GM04503 (cell line): ENCODE data around the gene KCNN3.

ENCODE experiments used
- DNase-seq: peaks from one replicate; pipeline ENCODE4 v3.0.0-alpha.2; 2012; ENCODE audit warnings: low read depth

The KCNN3 gene

DNA sequence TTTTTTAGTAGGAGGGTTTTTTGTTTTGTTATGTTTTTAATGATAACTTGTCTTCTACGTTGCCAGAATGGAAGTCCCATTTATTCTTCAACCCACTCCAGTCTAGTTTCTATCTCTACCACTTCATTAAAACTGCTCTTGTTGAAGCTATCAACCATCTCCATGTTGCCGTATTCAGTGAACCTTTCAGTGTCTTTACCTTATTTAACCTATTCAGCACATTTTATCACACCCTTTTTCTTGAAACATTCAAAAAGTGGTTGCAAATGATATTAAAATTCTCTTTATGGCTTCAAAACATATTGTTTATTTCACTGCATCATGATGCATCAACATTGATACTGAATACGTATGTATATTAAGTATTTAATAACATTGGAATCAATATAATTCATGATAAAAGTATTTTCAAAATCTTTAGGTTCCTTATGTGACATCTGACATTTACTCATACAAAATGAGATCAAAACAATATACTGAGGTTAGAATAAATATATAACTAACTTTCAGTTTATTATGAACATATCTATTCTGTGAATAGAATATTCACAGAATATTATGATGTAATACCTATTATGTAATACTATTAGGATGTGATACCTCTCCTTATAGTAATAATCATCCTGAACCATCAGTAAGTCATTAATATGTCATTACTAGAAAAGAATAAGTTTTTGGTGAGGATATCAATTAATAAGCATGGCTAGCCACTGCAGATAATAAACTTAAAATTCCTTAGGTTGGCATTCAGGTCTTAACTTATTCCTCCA lies 210.1 kb downstream of the KCNN3 start:
- DNase-seq = no peak

GRCh38 chr1:154657556-154657955 lies 212.5 kb downstream of the KCNN3 start:
- no peak for DNase-seq

DNA sequence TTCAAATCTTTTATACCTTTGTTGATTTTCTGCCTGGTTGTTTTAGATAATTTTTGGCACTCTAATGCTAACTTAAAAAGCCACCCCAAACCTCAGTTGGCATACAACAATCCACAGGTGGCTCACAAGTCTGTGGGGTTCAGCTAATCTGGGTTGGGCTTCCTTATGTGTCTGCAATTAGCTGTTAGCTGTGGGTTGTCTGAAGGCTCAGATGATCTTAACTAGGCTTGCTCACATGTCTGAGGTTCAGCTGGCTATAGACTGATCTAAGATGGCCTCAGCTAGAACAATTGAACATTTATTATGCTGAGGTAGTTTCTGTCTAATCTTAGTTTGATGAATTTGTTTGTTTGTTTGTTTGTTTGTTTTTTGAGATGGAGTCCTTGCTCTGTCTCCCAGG lies 217.2 kb downstream of the KCNN3 start:
- DNase-seq = no peak
